ENCODE measurements around the gene OR1K1.
A peak's percentile ranks its signal among the peaks of the same experiment; 100 is the strongest.
"Not testable (repeated sequence)": the region's sequence is repeated elsewhere in the genome, so short reads cannot be mapped to it uniquely, and the experiment has no call there.

DNA sequence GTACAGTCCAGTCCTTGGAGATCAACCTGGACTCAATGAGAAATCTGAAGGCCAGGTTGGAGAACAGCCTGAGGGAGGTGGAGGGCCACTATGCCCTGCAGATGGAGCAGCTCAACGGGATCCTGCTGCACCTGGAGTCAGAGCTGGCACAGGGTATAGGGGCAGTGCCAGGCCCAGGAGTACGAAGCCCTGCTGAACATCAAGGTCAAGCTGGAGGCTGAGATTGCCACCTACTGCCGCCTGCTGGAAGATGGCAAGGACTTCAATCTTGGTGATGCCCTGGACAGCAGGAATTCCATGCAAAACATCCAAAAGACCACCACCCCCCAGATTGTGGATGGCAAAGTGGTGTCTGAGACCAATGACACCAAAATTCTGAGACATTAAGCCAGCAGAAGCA is 38.5 kb downstream of the OR1K1 start:
- TF ChIP-seq MYC (IDR thresholded peaks at IDR 0.05; ENCODE audit: low read depth, low read length); EZH2 (IDR thresholded peaks at IDR 0.05; ENCODE audit: borderline replicate concordance, low read depth, low read length, severe bottlenecking); POLR2AphosphoS5 (IDR thresholded peaks at IDR 0.05; ENCODE audit: insufficient read depth, low read depth, low read length); POLR2A (IDR thresholded peaks at IDR 0.05; ENCODE audit: low read depth, low read length): not testable (repeated sequence)
- TF ChIP-seq, protein P1, sequence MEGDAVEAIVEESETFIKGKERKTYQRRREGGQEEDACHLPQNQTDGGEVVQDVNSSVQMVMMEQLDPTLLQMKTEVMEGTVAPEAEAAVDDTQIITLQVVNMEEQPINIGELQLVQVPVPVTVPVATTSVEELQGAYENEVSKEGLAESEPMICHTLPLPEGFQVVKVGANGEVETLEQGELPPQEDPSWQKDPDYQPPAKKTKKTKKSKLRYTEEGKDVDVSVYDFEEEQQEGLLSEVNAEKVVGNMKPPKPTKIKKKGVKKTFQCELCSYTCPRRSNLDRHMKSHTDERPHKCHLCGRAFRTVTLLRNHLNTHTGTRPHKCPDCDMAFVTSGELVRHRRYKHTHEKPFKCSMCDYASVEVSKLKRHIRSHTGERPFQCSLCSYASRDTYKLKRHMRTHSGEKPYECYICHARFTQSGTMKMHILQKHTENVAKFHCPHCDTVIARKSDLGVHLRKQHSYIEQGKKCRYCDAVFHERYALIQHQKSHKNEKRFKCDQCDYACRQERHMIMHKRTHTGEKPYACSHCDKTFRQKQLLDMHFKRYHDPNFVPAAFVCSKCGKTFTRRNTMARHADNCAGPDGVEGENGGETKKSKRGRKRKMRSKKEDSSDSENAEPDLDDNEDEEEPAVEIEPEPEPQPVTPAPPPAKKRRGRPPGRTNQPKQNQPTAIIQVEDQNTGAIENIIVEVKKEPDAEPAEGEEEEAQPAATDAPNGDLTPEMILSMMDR (IDR thresholded peaks at IDR 0.05; ENCODE audit: extremely low read depth in 1 of 2, insufficient read depth in 1 of 2, low read depth in 1 of 2, low read length in 2 of 2) = peak in 1 of 2 donors; percentile 19
- TF ChIP-seq, protein P2, sequence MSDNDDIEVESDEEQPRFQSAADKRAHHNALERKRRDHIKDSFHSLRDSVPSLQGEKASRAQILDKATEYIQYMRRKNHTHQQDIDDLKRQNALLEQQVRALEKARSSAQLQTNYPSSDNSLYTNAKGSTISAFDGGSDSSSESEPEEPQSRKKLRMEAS (IDR thresholded peaks at IDR 0.05; ENCODE audit: insufficient read depth, insufficient read length) = not testable (repeated sequence)

Measured in endothelial cell of umbilical vein (primary cell).